Measurements from ENCODE around the gene GRAMD1B. TPM values are rescaled to one million over a fixed set of nuclear protein-coding genes. Genes with fewer than 3 reads are reported as not detected.
A peak's percentile ranks its signal among the peaks of the same experiment; 100 is the strongest.

Gene GRAMD1B
- total RNA-seq, 3 donors from 2014 or later: 20.2 to 24.4 (median 23.7) TPM

DNA sequence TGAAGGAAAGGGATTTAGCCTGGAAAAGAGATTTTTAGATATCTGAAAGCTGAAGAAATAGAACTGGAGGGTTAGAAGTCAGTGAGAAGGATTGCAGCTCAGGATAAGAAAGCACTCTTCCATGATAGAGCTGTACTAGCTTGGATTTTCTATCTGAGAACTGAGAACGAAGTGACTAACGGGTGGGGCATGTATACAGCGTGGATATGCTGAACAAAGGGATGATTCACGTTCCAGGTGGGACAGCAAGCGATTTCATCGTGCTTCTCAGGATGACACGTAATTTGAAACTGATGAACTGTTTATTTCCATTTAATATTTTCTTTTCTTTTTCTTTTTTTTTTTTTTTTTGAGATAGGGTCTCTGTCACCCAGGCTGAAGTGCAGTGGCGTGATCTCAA, 53.0 kb downstream of the GRAMD1B start:
- peaks cover 32% of the 10 kb centered on the region for H3K4me1 Mint-ChIP-seq (ENCODE audit: low read depth)
- ATAC-seq: peak; percentile 51 to 55
- no peak overlapping the region for H3K4me3 Mint-ChIP-seq
- H3K36me3 Mint-ChIP-seq (ENCODE audit: insufficient read depth): peaks cover 4% of the 10 kb centered on the region
- no peaks in the 10 kb centered on the region for H3K27me3 Mint-ChIP-seq (ENCODE audit: low read depth)
- no peak for DNase-seq
- no peaks in the 10 kb centered on the region for H3K9me3 Mint-ChIP-seq

DNA sequence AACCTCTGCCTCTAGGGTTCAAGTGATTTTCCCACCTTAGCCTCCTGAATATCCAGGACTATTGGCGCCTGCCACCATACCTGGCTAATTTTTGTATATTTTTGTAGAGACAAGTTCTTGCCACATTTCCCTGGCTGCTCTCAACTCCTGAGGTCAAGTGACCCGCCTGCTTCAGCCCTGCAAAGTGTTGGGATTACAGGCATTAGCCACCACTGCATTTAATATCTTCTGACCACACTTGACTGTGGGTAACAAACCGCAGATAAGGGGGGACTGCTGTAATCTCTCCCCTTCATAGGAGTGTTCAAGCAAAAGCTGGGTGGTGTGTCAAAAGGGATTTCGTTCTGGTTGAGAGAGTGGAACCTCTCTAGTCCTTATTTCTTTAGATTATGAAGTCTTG, 53.4 kb downstream of the GRAMD1B start:
- DNase-seq (no peak), ATAC-seq (no peak)
- H3K27me3 Mint-ChIP-seq (ENCODE audit: low read depth): no peaks in the 10 kb centered on the region
- H3K36me3 Mint-ChIP-seq (ENCODE audit: insufficient read depth): peaks cover 4% of the 10 kb centered on the region
- peaks cover 28% of the 10 kb centered on the region for H3K4me1 Mint-ChIP-seq (ENCODE audit: low read depth)
- no peak overlapping the region for H3K4me3 Mint-ChIP-seq
- no peaks in the 10 kb centered on the region for H3K9me3 Mint-ChIP-seq

DNA sequence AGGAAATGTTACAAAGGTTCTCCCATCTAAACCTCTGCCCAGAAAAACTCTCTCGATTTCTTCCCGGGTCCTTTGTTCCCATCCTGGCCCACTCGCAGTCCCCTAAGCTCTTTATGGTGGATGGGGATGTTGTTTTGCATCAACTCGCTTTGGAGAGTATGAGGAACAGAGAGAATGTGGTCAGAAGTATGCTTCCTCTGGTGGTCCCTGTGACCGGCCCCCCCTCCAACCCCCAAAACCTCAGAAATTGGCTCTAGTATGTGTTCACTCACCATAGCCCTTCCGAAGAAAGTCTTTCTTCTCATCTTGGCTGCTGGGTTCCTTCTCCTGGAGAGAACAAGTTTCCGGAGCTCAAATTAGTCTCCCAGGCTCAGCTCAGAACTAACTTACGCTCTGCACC, 54.4 kb downstream of the GRAMD1B start:
- Mint-ChIP-seq H3K27me3 (ENCODE audit: low read depth) (no peaks in the 10 kb centered on the region), H3K4me3 (no peak overlapping the region), H3K4me1 (ENCODE audit: low read depth) (peaks cover 21% of the 10 kb centered on the region), H3K36me3 (ENCODE audit: insufficient read depth) (peaks cover 4% of the 10 kb centered on the region), H3K9me3 (no peaks in the 10 kb centered on the region)
- DNase-seq: no peak
- ATAC-seq: no peak

DNA sequence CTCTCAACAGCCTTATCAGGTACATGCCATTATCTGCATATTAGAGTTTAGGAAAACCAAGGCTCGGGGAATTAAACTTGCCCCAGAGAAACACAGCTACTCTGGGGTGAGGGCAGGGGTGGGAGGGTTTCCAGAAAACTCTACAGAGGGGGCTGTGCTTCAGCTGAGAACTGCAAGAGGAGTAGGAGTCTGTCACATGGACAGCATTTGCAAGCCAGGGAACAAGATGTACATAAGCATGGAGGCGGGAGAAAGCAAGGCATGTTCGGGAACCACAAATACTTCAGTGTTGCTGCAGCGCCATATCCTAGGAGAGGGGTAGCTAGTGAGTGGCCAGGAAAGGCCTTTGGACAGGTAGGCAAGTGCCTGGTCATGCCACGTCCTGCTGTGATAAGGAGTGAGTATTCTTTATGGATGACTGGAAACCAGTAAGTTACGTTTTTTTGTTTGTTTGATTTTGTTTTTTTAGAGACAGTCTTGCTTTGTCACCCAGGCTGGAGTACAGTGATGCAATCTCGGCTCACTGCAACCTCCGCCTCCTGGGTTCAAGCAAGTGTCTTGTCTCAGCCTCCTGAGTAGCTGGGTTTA, 57.2 kb downstream of the GRAMD1B start:
- DNase-seq (no peak), ATAC-seq (no peak)
- Mint-ChIP-seq H3K36me3 (ENCODE audit: insufficient read depth) (peaks cover 4% of the 10 kb centered on the region), H3K9me3 (no peaks in the 10 kb centered on the region), H3K27me3 (ENCODE audit: low read depth) (no peaks in the 10 kb centered on the region), H3K4me3 (no peak overlapping the region), H3K4me1 (ENCODE audit: low read depth) (peaks cover 9% of the 10 kb centered on the region)

DNA sequence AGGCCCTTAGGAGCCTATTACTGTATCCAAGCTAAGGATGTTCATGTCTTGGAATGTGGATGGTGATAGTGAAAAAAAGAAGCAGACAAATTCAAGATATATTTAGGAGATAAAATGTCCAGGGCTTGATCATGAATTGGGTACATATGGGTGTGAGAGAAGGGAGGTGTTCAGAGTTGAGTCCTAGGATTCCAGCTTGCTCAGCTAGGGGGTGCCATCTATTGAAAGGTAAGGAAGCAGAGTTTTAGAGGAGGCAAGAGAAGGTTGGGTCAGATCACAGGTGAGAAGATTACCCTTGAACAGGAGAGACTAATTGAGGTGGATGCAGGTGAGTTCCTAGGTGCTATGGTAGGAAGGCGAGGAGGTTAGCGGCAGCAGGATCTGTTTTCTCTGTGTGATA, 60.5 kb downstream of the GRAMD1B start:
- no peaks in the 10 kb centered on the region for H3K4me1 Mint-ChIP-seq (ENCODE audit: low read depth)
- no peak for DNase-seq
- H3K27me3 Mint-ChIP-seq (ENCODE audit: low read depth): no peaks in the 10 kb centered on the region
- H3K9me3 Mint-ChIP-seq: no peaks in the 10 kb centered on the region
- H3K36me3 Mint-ChIP-seq (ENCODE audit: insufficient read depth): no peaks in the 10 kb centered on the region
- ATAC-seq: no peak
- H3K4me3 Mint-ChIP-seq: no peak overlapping the region

DNA sequence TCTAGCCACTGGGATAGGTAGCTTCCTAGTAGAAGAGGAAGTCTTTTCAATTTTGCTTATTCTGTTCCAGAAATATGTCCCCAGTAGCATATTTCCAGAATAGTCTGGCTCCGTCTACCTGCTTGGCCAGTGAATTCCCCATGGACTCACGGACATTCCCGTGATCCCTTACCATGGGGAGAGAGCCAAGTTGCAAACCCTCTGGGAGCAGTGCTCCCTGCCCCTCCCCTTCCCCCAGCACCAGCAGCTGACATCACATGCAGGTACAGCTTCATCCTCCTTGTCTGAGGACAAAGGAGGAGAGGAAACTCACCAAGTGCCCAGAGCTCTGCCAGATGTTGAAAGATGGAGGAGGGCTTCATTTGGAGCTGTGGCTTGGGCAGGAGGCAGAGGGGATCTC, 61.2 kb downstream of the GRAMD1B start:
- Mint-ChIP-seq H3K9me3 (no peaks in the 10 kb centered on the region), H3K4me1 (ENCODE audit: low read depth) (no peaks in the 10 kb centered on the region)
- ATAC-seq: no peak

DNA sequence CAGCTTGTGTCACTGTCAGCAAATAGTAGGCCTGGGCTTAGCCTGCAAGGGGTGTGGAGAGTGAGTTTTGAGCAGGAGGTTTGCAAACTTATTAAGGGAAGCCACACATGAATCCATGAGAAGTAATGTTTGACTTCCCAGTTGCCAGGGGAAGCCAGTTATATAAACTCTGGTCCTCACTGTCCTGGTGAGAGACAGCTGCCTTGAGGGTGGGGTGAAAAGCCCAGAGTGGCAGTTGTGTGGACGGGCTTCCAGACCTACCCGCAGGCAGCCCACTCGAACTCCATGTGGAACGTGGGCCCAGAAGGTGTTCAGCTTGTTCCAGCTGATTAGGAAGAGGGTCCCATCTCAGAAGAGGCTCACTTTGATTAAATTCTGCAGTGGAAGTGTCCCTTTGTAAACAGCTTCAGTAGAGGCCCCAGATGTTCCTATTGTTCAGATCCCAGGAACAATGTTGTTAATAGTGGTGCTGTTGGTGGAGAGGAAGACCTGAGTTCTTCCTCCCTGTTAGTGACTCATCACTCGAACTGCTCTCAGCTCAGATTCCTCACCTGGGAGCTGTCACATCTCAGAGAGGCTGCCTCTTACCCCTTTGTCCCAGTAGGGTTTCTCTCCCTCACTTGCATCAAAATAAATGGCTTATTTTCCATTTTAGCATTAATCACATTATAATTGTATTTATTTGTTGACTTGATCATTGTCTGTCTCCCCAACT, 63.4 kb downstream of the GRAMD1B start:
- no peak for ATAC-seq
- H3K4me3 Mint-ChIP-seq: no peak overlapping the region
- DNase-seq: no peak
- no peaks in the 10 kb centered on the region for H3K9me3 Mint-ChIP-seq
- no peaks in the 10 kb centered on the region for H3K27me3 Mint-ChIP-seq (ENCODE audit: low read depth)
- H3K36me3 Mint-ChIP-seq (ENCODE audit: insufficient read depth): no peaks in the 10 kb centered on the region
- no peaks in the 10 kb centered on the region for H3K4me1 Mint-ChIP-seq (ENCODE audit: low read depth)

More for the DNA sequence above, 61.2 kb downstream of the GRAMD1B start:
- DNase-seq: no peak
- H3K36me3 Mint-ChIP-seq (ENCODE audit: insufficient read depth): no peaks in the 10 kb centered on the region
- H3K27me3 Mint-ChIP-seq (ENCODE audit: low read depth): no peaks in the 10 kb centered on the region
- no peak overlapping the region for H3K4me3 Mint-ChIP-seq

DNA sequence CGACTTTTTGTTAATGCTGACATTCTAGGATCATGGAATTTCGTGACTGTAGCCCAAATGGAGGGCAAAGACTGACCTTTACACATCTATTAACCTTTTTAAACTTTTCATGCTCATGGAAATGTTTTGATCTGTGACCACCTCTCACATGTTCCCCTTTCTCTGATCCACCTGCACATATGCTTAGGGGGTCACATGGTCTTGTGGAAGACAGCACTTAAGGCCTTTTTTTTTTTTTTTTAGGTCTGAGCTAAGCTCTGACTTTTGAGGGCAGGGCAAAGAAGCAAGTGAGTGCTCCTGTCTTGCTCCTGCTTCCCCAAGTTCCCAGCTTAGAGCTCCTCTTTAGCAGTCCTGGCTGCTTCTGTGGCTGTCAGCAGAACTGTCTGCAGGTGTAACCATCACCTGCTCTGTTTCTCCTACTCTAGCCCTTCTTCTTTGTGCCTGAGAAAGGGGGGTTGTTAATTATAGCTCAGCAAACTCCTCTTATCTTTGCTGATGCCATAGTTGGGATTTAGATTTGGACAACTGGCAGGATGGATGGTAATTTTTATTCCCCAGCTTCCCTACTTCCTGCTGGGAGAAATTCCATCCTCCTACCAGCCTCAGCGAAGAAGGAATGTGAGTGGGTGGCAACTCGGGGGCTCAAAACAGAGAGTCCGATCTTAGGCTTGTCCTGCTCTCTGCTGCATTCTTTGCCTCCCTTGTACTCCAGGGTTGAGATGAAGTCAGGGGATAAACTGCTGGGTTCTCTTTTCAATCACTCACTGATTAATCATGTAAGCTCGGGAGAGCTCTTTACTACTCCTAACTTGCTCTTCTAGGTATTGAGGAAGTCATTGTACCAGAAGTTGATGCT, 64.4 kb downstream of the GRAMD1B start:
- DNase-seq (no peak), ATAC-seq (no peak)
- H3K36me3 Mint-ChIP-seq (ENCODE audit: insufficient read depth): no peaks in the 10 kb centered on the region
- H3K4me1 Mint-ChIP-seq (ENCODE audit: low read depth): no peaks in the 10 kb centered on the region
- H3K27me3 Mint-ChIP-seq (ENCODE audit: low read depth): no peaks in the 10 kb centered on the region
- no peak overlapping the region for H3K4me3 Mint-ChIP-seq
- H3K9me3 Mint-ChIP-seq: no peaks in the 10 kb centered on the region

DNA sequence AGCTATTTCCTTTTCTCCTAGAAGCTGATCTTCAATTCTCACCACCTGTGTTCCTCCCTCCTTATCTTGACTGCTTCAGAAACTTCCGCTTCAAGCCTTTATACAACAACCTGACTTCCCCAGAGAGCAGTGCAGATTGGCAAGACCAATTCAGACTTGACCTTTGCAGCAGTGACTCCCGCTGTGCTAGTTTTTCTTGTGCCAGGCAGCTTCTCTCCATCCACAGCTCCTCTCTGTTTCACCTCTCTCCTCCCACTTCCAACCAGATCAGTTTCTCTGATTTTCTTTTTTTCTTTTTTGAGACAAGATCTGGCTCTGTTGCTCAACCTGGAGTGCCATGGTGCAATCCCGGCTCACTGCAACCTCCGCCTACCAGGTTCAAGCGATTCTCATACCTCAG, 74.3 kb downstream of the GRAMD1B start:
- H3K27me3 Mint-ChIP-seq (ENCODE audit: low read depth): no peaks in the 10 kb centered on the region
- DNase-seq (no peak), ATAC-seq (no peak)
- peaks cover 2% of the 10 kb centered on the region for H3K36me3 Mint-ChIP-seq (ENCODE audit: insufficient read depth)
- H3K4me3 Mint-ChIP-seq: no peak overlapping the region
- no peaks in the 10 kb centered on the region for H3K9me3 Mint-ChIP-seq
- H3K4me1 Mint-ChIP-seq (ENCODE audit: low read depth): peaks cover 3% of the 10 kb centered on the region

DNA sequence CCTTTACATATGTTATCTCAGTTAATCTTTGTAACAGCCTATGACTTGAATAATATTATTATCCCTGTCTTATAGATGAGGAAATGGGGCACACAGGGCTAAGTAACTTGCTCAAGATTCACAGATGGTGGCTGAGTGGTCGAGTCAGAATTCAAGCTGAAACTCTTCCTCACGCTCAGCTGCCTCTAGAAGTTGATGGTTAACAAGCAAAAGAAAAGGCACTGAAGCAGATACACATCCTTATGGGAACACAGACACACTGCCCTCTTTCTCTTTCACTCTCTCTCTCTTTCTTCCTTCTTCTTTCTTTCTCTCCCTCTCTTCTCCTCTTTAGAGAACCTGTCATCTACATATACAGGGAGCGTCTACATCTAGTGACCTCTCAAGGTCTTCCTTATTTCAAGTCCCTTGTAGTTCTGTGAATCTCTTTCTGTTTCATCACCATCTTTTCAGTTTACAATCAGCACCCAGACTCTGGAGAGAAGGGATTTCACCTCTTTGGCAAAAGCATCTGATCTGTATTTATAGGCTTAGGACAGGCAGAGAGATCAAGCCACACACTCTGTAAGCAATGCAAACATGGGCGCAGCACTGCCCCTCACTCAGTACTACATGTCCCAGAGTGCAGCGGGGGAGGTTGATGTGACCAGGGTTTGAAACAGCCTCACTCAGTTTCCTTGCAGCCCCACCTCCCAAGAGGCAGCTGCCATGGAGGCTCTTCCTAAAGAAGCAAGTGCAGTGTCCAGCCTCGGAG, 75.7 kb downstream of the GRAMD1B start:
- no peaks in the 10 kb centered on the region for H3K27me3 Mint-ChIP-seq (ENCODE audit: low read depth)
- no peak for ATAC-seq
- no peaks in the 10 kb centered on the region for H3K9me3 Mint-ChIP-seq
- H3K4me3 Mint-ChIP-seq: no peak overlapping the region
- H3K4me1 Mint-ChIP-seq (ENCODE audit: low read depth): peaks cover 3% of the 10 kb centered on the region
- no peak for DNase-seq
- peaks cover 2% of the 10 kb centered on the region for H3K36me3 Mint-ChIP-seq (ENCODE audit: insufficient read depth)

DNA sequence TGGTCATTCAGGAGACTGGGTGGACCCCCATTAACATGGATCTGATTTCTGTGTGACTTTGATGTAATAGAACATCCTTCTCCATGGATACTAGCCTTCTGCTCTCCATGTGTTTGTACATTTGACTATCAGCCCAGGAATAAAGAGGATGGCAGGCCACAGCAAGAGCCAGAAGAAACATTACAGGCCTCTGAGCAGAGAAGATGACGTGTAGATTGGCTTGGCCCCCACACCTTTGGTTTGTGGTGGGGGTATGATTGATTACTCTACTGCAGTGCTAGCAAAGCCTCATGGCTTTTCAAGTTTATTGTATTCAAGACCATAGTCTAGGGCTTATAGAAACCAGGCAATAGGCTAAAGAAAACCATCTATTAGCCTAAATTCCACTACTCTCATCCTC, 77.0 kb downstream of the GRAMD1B start:
- ATAC-seq (no peak), DNase-seq (no peak)
- Mint-ChIP-seq H3K9me3 (no peaks in the 10 kb centered on the region), H3K36me3 (ENCODE audit: insufficient read depth) (peaks cover 2% of the 10 kb centered on the region), H3K4me1 (ENCODE audit: low read depth) (peaks cover 8% of the 10 kb centered on the region), H3K27me3 (ENCODE audit: low read depth) (no peaks in the 10 kb centered on the region), H3K4me3 (no peak overlapping the region)

DNA sequence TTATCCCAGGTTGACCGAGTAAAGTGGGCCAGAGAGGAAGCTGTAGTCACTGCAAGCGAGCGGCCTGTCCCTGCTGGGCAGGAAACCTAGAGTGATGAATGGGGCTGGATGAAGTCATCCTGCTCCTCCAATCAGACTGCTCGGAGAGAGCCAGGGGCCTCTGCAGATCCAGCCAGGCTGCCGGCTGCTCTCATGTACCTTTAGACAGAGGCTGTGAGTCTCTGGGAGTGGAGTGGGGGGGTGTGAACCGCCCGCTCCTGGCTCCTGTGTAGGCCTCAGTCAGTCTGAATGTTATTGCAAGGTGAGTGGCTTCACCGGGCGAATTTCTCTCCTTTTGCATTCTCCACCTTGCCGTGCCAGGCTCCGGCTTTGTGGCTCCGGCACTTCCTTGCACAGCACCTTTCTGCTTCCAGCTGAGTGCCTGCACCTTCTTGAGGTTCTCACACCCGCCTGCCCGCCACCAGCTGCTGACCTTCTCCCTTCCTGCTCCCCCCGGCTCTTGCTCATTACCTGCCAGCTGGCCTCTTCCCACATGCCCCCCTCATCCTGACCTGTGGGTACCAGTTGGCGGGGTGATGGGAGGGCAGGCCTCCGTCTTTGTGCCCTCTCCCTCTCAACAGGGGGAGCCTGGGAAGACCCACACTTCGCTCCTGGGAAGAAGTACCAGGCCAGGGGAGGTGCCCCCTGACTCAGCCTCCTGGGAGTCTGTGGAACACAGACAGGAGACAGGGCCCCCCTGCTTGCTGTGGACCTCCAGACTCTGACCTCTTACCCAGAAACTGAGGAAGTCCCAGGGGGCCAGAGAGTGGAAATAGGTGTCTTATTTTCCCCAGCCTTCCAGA, 79.9 kb downstream of the GRAMD1B start:
- Mint-ChIP-seq H3K4me1 (ENCODE audit: low read depth) (peaks cover 8% of the 10 kb centered on the region), H3K27me3 (ENCODE audit: low read depth) (peaks cover 2% of the 10 kb centered on the region), H3K4me3 (no peak overlapping the region), H3K9me3 (no peaks in the 10 kb centered on the region), H3K36me3 (ENCODE audit: insufficient read depth) (peaks cover 2% of the 10 kb centered on the region)
- DNase-seq: no peak
- ATAC-seq: no peak

DNA sequence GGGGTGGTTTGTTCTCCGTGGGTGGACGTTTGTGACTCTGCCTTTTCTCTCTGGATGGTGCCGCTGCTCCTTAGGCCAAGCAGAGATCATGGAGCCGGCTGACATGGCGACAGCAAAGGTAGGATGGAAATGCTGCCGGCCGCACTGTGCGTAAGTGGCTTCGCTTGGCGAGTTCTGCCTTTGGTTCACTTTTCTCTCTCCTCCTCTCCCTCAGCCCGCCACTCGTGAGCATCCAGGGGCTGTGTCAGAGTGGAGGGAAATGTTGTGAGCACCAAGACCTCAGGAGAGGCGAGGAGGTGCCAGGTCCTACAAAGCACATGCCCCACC, 80.5 kb downstream of the GRAMD1B start:
- Mint-ChIP-seq H3K4me1 (ENCODE audit: low read depth) (peaks cover 8% of the 10 kb centered on the region), H3K36me3 (ENCODE audit: insufficient read depth) (peaks cover 2% of the 10 kb centered on the region)
- no peak for ATAC-seq

More for the DNA sequence above, 80.5 kb downstream of the GRAMD1B start:
- Mint-ChIP-seq H3K27me3 (ENCODE audit: low read depth) (peaks cover 3% of the 10 kb centered on the region), H3K4me3 (no peak overlapping the region), H3K9me3 (no peaks in the 10 kb centered on the region)
- DNase-seq: no peak

Measured in activated T-cell treated with anti-CD3 and anti-CD28 coated beads, Interleukin-2, amount 50 U/mL, for 4 hours (primary cell).